C4-2B (cell line): ENCODE measurements around the gene EIF4E1B.

ENCODE experiments used
- H3K27ac ChIP-seq: fragments of 450-650 bp; 2 replicates; pipeline ENCODE4 v1.5.1; 2017
- CTCF ChIP-seq: fragments of 450-650 bp; conservative IDR thresholded peaks from 2 replicates; pipeline ENCODE4 v1.5.1; 2017; ENCODE audit warnings: mild to moderate bottlenecking
- ZFX ChIP-seq: fragments of 450-650 bp; IDR thresholded peaks from 2 replicates; pipeline ENCODE4 v1.6.1; 2017

Gene EIF4E1B

GRCh38 chr5:176695073-176695472, 64.6 kb downstream of the EIF4E1B start:
- TF ChIP-seq CTCF (no peak), ZFX (no peak)
- H3K27ac ChIP-seq, result no peak overlapping the region
